KMS-11 (cell line): Measurements from ENCODE around the gene AQP1.
A peak's percentile ranks its signal among the peaks of the same experiment; 100 is the strongest.

Experiments
- H2AFZ ChIP-seq: fragments of 200-600 bp; sonication (generic); 2 replicates; pipeline ENCODE4 v1.6.1; 2016; ENCODE audit warnings: antibody characterized with exemption, mixed run types, low read depth
- H3K27ac ChIP-seq: fragments of 200-600 bp; sonication (generic); 2 replicates; pipeline ENCODE4 v1.6.1; 2016; ENCODE audit warnings: mild to moderate bottlenecking, mixed run types
- H3K27me3 ChIP-seq: fragments of 200-600 bp; sonication (generic); 2 replicates; pipeline ENCODE4 v1.6.1; 2017; ENCODE audit warnings: mild to moderate bottlenecking, low read depth, mixed run types, moderate library complexity; ENCODE audit not compliant: insufficient read depth
- H3K36me3 ChIP-seq: fragments of 200-600 bp; sonication (generic); 2 replicates; pipeline ENCODE4 v1.6.1; 2017; ENCODE audit warnings: mild to moderate bottlenecking, mixed run types; ENCODE audit not compliant: insufficient read depth
- H3K4me1 ChIP-seq: fragments of 200-600 bp; sonication (generic); 2 replicates; pipeline ENCODE4 v1.6.1; 2016; ENCODE audit warnings: mild to moderate bottlenecking, low read depth, mixed run types; ENCODE audit not compliant: poor library complexity, severe bottlenecking
- H3K4me2 ChIP-seq: fragments of 200-600 bp; sonication (generic); 2 replicates; pipeline ENCODE4 v1.7.0; 2016; ENCODE audit warnings: mild to moderate bottlenecking, mixed run types
- H3K4me3 ChIP-seq: fragments of 200-600 bp; sonication (generic); IDR thresholded peaks from 2 replicates; pipeline ENCODE4 v1.6.1; 2017; ENCODE audit warnings: low read depth, low read length, mixed read lengths; ENCODE audit not compliant: insufficient read depth
- H3K79me2 ChIP-seq: fragments of 200-600 bp; sonication (generic); 2 replicates; pipeline ENCODE4 v1.6.1; 2016; ENCODE audit warnings: low read depth, mixed run types; ENCODE audit not compliant: insufficient read depth
- H3K9ac ChIP-seq: fragments of 200-600 bp; sonication (generic); 2 replicates; pipeline ENCODE4 v1.6.1; 2016; ENCODE audit warnings: mild to moderate bottlenecking, mixed run types
- H4K20me1 ChIP-seq: fragments of 200-600 bp; sonication (generic); 2 replicates; pipeline ENCODE4 v1.6.1; 2016; ENCODE audit warnings: mild to moderate bottlenecking, mixed run types; ENCODE audit not compliant: insufficient read depth
- TF ChIP-seq, protein P1 (sequence below): fragments of 200-600 bp; sonication (generic); conservative IDR thresholded peaks from 2 replicates; pipeline ENCODE4 v1.6.1; 2017; ENCODE audit warnings: low read depth, mild to moderate bottlenecking, antibody characterized with exemption, low read length, moderate library complexity, mixed read lengths

AQP1 gene

DNA sequence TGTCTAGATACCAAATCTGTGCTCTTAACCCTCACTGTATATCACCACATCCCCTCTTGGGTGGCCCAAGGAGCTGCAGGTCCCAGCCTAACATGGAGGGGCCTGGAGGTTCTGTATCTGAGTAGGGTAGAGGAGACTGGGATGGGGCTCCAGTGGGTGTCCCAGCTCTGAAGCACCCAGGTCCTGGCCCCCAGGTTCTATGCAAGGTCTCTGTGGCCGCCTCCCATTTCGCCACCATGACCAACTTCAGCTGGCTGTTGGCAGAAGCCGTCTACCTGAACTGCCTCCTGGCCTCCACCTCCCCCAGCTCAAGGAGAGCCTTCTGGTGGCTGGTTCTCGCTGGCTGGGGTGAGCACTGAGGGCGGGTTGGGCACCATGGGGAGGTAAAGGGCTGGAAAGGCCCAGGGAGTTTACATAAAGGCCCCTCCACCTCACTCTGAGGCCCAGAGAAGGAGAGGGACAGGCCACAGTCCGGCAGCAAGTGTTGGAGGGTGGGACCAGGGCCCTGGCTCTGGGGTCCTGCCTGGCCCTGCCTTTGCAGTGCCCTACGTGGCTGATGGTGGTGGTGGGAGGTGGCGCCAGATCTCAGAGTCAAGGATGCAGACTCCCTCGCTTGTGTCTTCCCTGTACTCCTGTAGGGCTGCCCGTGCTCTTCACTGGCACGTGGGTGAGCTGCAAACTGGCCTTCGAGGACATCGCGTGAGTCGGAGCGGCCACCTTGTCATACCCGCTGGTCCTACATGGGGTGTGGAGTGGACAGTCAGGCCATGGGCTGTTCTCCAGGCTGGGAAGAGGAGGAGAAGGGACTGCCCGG, 62.3 kb downstream of the AQP1 start:
- H3K79me2 ChIP-seq: no peaks in the 10 kb centered on the region
- H2AFZ ChIP-seq: peak overlapping the region; percentile 90
- TF ChIP-seq, protein P1, sequence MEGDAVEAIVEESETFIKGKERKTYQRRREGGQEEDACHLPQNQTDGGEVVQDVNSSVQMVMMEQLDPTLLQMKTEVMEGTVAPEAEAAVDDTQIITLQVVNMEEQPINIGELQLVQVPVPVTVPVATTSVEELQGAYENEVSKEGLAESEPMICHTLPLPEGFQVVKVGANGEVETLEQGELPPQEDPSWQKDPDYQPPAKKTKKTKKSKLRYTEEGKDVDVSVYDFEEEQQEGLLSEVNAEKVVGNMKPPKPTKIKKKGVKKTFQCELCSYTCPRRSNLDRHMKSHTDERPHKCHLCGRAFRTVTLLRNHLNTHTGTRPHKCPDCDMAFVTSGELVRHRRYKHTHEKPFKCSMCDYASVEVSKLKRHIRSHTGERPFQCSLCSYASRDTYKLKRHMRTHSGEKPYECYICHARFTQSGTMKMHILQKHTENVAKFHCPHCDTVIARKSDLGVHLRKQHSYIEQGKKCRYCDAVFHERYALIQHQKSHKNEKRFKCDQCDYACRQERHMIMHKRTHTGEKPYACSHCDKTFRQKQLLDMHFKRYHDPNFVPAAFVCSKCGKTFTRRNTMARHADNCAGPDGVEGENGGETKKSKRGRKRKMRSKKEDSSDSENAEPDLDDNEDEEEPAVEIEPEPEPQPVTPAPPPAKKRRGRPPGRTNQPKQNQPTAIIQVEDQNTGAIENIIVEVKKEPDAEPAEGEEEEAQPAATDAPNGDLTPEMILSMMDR: no peak
- H3K9ac ChIP-seq: peak overlapping the region; percentile 78
- peak overlapping the region; percentile 95; the same call in 1 of the 2 replicates for H3K4me2 ChIP-seq
- no peaks in the 10 kb centered on the region for H3K36me3 ChIP-seq
- H3K4me1 ChIP-seq: peaks cover 22% of the 10 kb centered on the region
- H3K27ac ChIP-seq: peak overlapping the region; percentile 92
- no peak overlapping the region for H3K4me3 ChIP-seq
- no peaks in the 10 kb centered on the region for H3K27me3 ChIP-seq
- H4K20me1 ChIP-seq: no peaks in the 10 kb centered on the region

DNA sequence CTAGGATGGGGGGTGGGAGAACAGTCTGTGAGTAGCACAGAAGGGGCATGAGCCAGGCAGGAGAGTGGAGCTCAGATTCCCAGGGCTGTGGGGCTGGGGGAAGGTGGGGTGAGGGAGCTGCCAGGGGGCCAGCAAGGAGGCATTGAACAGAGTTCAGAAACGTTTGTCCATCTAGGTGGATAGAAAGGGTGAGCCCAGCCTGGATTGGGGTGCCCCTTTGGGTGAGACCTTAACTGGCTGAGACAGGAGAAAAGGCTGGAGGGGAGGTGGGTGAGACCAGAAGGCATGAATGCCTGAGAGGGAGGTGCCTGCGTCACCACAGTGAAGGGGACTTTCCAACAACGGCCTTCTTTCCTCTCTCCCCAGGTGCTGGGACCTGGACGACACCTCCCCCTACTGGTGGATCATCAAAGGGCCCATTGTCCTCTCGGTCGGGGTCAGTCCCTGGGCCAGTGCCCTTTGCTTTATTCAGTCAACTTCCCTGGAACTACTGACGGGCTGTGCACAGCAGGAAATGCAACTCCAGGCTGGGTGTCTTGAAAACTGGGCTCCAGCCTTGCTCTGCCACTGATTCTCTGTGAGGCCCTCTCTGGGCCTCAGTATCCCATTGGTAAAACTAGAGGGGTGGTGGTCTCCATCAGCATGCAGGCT, 63.1 kb downstream of the AQP1 start:
- TF ChIP-seq, protein P1: peak; percentile 98
- H3K36me3 ChIP-seq: no peaks in the 10 kb centered on the region
- H3K9ac ChIP-seq: peak overlapping the region; percentile 78
- H2AFZ ChIP-seq: peak overlapping the region; percentile 90
- H3K27me3 ChIP-seq: no peaks in the 10 kb centered on the region
- H3K4me2 ChIP-seq: peak overlapping the region; percentile 95
- H3K4me1 ChIP-seq: peaks cover 22% of the 10 kb centered on the region
- H4K20me1 ChIP-seq: no peaks in the 10 kb centered on the region
- H3K4me3 ChIP-seq: no peak overlapping the region
- H3K79me2 ChIP-seq: no peaks in the 10 kb centered on the region
- H3K27ac ChIP-seq: peak overlapping the region; percentile 92
